Measurements from ENCODE around the gene MAD1L1. TPM values are rescaled to one million over a fixed set of nuclear protein-coding genes. Genes with fewer than 3 reads are reported as not detected.

Gene MAD1L1
- total and polyA plus RNA-seq, 2 donors (not counting 3 experiments of a cell fraction or from before 2014, with no cell fraction given): 34.1 to 42.3 TPM

- intact Hi-C loops (cut with micrococcal nuclease) (no loop called here), dilution Hi-C loops (cut with MboI; ENCODE audit: extremely low pct_ligation_motif_present, low sequenced_read_pairs) (no loop called here)
- H3K27me3 ChIP-seq (ENCODE audit: control insufficient read depth in 2 of 2, insufficient read depth in 2 of 2, low read length in 2 of 2): no peaks in the 10 kb centered on the region
- H3K4me2 ChIP-seq (ENCODE audit: insufficient read depth, low read length): no peak overlapping the region
- FAIRE-seq (no peak), DNase-seq (ENCODE audit: low read depth, low spot score) (no peak)
- no peaks in the 10 kb centered on the region for H3K79me2 ChIP-seq (ENCODE audit: control insufficient read depth, insufficient read depth, low read length)
- no peak overlapping the region for H2AFZ ChIP-seq (ENCODE audit: low read depth, low read length)
- H3K4me3 ChIP-seq (replicated peaks in 1 of 3; ENCODE audit: insufficient read depth in 1 of 3, low read depth in 1 of 3, low read length in 3 of 3): no peak overlapping the region
- BruUV-seq (replicated peaks): no TSS peak
- no peaks in the 10 kb centered on the region for H3K9me1 ChIP-seq (replicated peaks; ENCODE audit: control insufficient read depth, extremely low read depth, insufficient read depth, low read length)
- H4K20me1 ChIP-seq (replicated peaks; ENCODE audit: control insufficient read depth, extremely low read depth, insufficient read depth, low read length): no peaks in the 10 kb centered on the region
- H3K27ac ChIP-seq (ENCODE audit: insufficient read depth, low read depth, low read length): no peak overlapping the region
- ChIA-PET POLR2A (no interaction called here), CTCF (interaction anchor here (0.6 to 1.7 kb wide), 2 partner anchors 9 to 90 kb away, joined by 3 to 5 read pairs; no protein-coding TSS in a partner anchor)
- peaks cover 0 to 12% of the 10 kb centered on the region in 2 experiments for H3K36me3 ChIP-seq (ENCODE audit: control insufficient read depth in 2 of 2, extremely low read depth in 1 of 2, insufficient read depth in 2 of 2, low read length in 2 of 2)
- no peaks in the 10 kb centered on the region for H3K9me3 ChIP-seq (replicated peaks; ENCODE audit: control insufficient read depth, insufficient read depth, low read length)
- TF ChIP-seq EZH2 (IDR thresholded peaks at IDR 0.05; ENCODE audit: borderline replicate concordance, low read depth, low read length, severe bottlenecking) (no peak), GATA2 (IDR thresholded peaks at IDR 0.05; ENCODE audit: insufficient read depth, insufficient read length, low read depth, low read length) (no peak), POLR2AphosphoS5 (IDR thresholded peaks at IDR 0.05; ENCODE audit: insufficient read depth, low read depth, low read length) (no peak), MAX (IDR thresholded peaks at IDR 0.05; ENCODE audit: insufficient read depth, insufficient read length) (no peak), CTCF (IDR thresholded peaks at IDR 0.05; ENCODE audit: extremely low read depth in 1 of 2, insufficient read depth in 1 of 2, low read depth in 1 of 2, low read length in 2 of 2) (no peak), FOS (IDR thresholded peaks at IDR 0.05; ENCODE audit: borderline replicate concordance, insufficient read depth, low read length) (no peak), POLR2A (IDR thresholded peaks at IDR 0.05; ENCODE audit: low read depth, low read length) (no peak), JUN (IDR thresholded peaks at IDR 0.05; ENCODE audit: borderline replicate concordance, insufficient read depth, insufficient read length, low read depth) (no peak), MYC (IDR thresholded peaks at IDR 0.05; ENCODE audit: low read depth, low read length) (no peak)
- no peaks in the 10 kb centered on the region for H3K4me1 ChIP-seq (ENCODE audit: control insufficient read depth, extremely low read depth, insufficient read depth, low read length)
- H3K9ac ChIP-seq (replicated peaks; ENCODE audit: extremely low read depth, insufficient read depth, low read length): no peak overlapping the region
Observed at GRCh38 chr7:2257651-2258050, 24.9 kb upstream of the MAD1L1 start.
